A673 (cell line): ENCODE results near the gene SDSL.

Experiments used
- EZH2 ChIP-seq: fragments of 200-600 bp; sonication (generic); IDR thresholded peaks from 2 replicates; pipeline ENCODE4 v1.6.1; 2017; ENCODE audit warnings: borderline replicate concordance, low read depth, mild to moderate bottlenecking, mixed read lengths, antibody characterized with exemption, low read length; ENCODE audit not compliant: poor library complexity, severe bottlenecking
- TF ChIP-seq, protein P1 (sequence below): fragments of 300-800, 200-600 bp; sonication (generic); conservative IDR thresholded peaks from 2 replicates; pipeline ENCODE4 v1.5.1; 2017; ENCODE audit warnings: low read depth, mild to moderate bottlenecking, antibody characterized with exemption, low read length, moderate library complexity, mixed read lengths

DNA sequence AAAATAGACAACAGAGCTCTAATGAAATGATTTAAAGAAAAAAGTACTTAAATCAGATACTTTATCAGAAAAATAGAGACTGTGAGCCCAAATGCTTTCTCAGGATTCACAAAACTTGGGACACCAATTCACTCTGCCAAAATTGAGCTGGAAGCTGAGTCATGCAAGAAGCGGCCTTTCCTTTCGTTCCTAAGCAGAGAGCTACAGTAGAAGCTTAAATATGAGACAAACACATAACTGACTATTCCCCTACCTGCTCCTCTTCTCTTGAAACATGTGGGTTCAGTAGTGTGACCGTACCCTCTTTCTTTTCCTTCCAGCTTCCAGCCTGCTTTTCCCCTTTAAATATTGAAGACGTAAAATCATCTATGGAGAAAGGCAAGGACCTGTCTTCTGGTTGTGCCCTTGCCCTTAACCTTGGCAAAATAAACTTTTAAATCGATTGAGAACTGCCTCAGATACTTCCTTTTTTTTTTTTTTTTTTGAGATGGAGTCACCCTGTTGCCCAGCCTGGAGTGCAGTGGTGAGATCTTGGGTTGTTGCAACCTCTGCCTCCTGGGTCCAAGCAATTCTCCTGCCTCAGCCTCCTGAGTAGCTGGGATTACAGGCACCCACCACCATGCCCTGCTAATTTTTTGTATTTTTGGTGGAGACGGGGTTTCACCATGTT, 14.1 kb upstream of the SDSL start:
- TF ChIP-seq, protein P1, sequence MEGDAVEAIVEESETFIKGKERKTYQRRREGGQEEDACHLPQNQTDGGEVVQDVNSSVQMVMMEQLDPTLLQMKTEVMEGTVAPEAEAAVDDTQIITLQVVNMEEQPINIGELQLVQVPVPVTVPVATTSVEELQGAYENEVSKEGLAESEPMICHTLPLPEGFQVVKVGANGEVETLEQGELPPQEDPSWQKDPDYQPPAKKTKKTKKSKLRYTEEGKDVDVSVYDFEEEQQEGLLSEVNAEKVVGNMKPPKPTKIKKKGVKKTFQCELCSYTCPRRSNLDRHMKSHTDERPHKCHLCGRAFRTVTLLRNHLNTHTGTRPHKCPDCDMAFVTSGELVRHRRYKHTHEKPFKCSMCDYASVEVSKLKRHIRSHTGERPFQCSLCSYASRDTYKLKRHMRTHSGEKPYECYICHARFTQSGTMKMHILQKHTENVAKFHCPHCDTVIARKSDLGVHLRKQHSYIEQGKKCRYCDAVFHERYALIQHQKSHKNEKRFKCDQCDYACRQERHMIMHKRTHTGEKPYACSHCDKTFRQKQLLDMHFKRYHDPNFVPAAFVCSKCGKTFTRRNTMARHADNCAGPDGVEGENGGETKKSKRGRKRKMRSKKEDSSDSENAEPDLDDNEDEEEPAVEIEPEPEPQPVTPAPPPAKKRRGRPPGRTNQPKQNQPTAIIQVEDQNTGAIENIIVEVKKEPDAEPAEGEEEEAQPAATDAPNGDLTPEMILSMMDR, result no peak
- no peak for TF ChIP-seq EZH2
